ENCODE data around the gene ABCF1.

DNA sequence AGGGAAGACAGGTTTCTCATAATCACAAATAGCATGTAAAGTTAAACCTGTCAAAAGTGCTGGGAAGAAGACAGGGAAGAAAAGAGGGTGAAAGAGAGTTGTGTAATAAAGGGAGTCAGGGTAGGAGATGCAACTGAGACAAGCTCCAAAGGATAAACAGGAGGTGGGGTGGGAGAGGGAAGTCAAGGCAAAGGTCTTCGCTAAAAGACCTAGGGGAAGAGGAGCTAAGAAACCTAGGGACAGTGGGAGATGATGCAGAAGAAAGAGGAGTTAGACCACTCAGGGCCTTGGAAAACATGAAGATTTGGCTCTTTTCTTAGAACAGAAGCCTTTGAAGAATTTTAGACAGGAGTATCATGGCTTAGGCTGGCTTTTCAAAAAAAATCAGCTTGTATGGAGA lies 7.1 kb upstream of the ABCF1 start:
- TF ChIP-seq LEF1 (IDR thresholded peaks at IDR 0.05; ENCODE audit: borderline replicate concordance) (no peak), SP1 (IDR thresholded peaks at IDR 0.05) (no peak), NFRKB (IDR thresholded peaks at IDR 0.05) (no peak), FOXA1 (IDR thresholded peaks at IDR 0.05) (no peak), TARDBP (IDR thresholded peaks at IDR 0.05) (no peak), BHLHE40 (IDR thresholded peaks at IDR 0.05; ENCODE audit: borderline replicate concordance) (no peak), ELF4 (IDR thresholded peaks at IDR 0.05) (no peak), CTBP1 (IDR thresholded peaks at IDR 0.05; ENCODE audit: borderline replicate concordance) (no peak)
- TF ChIP-seq, protein P1, sequence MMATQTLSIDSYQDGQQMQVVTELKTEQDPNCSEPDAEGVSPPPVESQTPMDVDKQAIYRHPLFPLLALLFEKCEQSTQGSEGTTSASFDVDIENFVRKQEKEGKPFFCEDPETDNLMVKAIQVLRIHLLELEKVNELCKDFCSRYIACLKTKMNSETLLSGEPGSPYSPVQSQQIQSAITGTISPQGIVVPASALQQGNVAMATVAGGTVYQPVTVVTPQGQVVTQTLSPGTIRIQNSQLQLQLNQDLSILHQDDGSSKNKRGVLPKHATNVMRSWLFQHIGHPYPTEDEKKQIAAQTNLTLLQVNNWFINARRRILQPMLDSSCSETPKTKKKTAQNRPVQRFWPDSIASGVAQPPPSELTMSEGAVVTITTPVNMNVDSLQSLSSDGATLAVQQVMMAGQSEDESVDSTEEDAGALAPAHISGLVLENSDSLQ (IDR thresholded peaks at IDR 0.05), result no peak
